Right forelimb (tissue), 1 donor: Measurements from ENCODE around the gene ATP11A.
"Not testable (repeated sequence)": the region's sequence is repeated elsewhere in the genome, so short reads cannot be mapped to it uniquely, and the experiment has no call there.

Source experiments
- DNase-seq: peaks from one replicate; pipeline ENCODE4 v3.0.0-alpha.2; 2018

ATP11A gene

DNA sequence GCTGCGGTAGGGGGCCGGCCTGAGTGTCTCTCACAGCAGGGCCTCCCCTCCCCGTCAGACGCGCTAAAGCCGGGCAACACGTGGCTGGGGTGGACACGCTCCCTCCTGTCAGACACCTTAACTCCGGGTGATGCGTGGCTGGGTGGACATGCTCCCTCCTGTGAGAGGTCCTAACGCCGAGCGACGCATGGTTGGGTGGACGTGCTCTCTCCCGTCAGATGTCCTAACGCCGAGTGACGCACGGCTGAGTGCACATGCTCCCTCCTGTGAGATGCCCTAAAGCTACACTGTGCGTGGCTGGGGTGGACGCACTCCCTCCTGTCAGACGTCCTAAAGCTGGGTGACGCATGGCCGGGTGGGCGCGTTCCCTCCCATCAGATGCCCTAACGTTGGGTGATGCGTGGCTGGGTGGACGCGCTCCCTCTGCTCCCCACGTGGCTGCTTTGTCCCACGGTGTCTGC is 153.1 kb downstream of the ATP11A start:
- DNase-seq, result no peak

DNA sequence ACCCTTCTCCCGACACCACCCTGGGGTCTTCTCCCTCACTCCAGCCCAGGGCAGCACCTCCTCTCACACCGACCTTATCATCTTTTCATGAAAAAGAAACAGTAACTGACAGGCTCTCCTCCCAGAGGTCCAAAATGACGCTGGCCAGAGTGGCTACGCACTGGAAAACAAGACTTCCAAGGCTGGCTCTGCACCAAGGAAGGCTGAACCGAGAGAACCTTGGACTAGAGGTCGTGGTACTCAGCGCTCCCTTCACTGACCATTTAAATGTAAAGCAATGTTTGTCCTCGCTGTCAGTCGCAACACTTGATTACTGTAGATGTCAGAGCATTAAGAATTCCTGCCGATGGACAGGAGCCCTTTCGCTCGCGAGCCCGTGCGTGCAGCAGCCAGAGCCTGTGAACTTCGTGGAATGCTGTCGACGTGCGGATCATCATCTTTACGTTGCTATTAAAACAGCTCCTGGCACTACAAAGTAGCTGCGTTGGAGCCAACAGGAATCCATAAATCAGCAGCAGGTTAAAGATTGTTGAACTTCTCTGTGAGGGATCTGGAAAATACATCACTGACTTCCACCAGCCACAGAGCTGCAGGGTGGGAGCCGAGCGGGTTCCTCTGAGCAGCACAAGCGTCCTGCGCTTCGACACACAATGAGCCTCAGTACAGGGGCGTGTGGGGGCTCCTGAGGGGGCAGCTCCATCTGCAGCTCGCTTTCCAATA is 153.7 kb downstream of the ATP11A start:
- peak; percentile 56 for DNase-seq

DNA sequence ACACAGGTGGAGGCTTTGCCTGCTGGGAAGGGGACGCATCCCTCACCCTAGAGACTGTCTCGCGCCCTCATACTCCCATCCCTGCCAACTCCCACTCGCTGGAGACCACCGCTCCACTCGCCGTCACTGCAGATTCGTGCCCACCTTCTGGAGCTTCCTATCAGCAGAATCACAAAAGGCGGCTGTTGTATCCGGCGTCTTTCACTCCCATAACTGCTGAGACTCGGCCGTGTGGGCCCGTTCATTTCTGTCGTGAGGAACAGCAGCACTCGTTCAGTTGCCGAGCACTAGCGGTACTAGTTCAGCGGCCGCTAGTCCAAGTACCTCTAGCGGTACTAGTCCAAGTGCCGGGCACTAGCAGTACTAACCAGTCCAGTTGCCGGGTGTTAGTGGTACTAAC is 154.6 kb downstream of the ATP11A start:
- no peak for DNase-seq

DNA sequence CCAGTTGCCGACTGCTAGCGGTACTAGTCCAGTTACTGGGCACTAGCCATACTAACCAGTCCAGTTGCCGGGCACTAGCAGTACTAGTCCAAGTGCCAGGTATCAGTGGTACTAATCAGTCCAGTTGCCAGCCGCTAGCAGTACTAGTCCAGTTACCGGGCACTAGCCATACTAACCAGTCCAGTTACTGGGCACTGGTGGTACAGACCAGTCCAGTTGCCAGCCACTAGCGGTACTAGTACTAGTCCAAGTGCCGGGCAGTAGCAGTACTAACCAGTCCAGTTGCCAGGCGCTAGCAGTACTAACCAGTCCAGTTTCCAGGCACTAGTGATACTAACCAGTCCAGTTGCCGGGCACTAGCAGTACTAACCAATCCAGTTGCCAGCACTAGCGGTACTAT is 155.0 kb downstream of the ATP11A start:
- no peak for DNase-seq

DNA sequence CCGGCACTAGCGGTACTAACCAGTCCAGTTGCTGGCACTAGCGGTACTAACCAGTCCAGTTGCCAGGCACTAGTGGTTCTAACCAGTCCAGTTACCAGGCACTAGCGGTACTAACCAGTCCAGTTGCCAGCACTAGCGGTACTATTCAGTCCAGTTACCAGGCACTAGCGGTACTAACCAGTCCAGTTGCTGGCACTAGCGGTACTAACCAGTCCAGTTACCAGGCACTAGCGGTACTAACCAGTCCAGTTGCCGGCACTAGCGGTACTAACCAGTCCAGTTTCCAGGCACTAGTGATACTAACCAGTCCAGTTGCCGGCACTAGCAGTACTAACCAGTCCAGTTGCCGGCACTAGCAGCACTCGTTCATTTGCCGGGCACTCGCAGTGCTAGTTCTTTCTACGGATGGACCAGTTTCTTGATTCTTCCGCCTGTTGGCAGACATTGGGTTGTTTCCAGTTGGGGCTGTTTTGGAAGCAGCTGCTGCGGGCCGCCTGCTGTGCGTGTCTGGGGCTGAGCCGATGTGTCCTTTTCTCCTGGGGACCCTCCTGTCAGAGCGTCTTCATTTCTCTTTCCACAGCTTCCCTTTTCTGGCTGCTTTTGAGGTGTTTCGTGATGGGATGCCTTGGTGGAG is 155.8 kb downstream of the ATP11A start:
- DNase-seq, result no peak

DNA sequence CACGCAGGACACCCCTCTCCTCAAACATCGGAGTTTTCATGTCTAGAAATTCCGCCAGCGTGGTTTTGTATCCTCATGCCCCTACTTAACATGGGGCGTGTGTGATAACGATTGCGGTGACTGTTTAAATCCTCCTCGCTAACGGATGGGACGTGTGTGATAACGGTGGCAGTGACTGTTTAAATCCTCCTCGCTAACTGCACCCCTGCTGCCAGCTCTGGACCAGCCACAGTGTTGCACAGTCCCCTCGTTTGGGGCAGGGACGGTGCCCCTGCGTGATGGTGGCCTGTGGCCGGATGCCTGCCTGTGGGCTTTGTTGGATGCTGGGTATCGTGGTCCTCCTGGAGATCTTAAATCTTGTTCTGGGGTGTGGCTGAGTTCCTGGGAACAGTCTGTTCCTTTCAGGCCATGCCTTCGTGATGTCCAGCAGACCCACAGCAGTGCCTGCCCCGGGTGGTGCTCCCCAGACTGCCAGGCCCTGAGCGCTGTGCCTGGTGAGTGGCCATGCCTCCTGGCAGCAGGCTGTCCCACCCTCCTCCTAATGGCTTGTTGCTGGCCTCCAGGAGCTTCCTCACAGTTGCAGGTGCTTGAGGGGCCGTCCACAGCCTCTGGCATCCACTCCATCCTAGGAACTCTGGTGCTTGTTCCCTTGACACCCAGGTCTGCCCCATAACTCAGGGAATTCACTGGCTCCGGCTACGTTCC is 156.7 kb downstream of the ATP11A start:
- no peak for DNase-seq

DNA sequence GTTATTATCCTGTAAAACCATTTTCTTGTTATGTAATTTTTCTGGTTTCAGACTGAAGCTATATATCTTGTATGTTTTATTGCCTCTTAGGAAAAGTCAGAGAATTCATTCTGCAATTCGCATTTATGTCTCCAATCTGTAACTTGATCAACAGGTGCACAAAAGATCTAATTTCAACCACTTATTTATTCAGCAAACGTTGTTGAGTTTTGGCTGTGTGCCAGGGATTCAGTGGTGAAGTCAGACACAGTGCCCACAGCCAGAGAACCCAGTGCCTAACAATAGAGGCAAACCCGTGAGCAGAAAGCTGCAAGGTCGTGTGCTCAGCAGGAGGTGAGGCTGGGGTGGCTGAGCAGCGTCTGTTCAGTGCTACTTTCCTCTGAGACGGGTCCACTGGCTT is 159.7 kb downstream of the ATP11A start:
- DNase-seq, result no peak

DNA sequence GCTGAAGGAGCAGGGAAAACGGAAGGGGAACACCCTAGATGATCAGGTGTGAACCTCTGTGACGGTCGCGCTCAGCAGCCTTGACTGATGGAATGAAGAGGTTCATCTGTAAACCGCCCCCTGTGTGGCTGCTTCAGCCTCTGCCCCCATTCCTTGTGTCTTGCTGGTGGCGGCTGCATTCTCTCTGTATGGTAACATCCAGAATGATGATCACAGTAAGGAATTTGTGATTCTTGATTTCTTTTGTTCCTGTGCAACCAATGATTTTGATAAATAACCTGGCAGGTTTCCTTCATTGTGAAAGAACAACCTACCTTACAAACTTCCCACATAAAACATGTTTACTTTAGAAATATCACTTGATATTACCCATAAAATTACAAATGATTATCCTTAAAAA is 160.4 kb downstream of the ATP11A start:
- DNase-seq, result no peak

DNA sequence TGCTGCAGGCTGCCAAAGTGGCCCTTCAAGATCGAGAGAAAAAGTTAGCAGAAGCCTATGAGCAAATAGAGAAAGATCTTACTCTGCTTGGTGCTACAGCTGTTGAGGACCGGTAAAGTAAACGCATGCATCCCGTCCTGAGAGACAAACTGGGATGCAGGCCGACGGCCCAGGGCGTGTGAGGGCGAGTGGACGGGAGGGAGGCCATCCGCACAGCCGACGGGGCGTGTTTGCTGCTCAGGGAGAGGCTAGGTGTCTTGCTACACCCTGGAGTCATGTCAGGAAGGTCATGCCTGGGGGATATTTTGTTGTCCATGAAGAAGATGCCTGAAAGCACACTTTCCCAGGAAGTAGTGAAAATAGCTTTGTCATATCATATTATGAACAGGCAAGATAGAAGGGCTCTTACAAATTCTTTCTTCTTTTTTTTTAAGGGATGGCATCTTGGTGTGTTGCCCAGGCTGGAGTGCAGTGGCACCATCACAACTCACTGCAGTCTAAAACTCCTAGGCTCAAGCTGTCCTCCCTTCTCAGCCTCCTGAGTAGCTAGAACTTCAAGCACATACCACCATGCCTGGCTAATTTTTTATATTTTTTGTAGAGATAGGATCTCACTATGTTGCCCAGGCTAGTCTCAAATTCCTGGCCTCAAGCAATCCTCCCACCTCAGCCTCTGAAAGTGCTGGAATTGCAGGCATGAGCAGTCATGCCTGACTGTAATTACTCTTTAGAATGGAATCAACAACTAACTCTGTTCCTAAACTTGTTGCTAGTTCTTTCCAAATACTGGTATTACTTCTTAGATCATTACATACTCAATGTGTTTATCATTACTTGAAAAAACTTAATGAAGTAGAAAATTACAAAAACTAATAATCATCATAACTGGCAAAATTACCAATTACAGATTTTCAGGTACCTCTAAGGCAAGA is 161.5 kb downstream of the ATP11A start:
- no peak for DNase-seq

DNA sequence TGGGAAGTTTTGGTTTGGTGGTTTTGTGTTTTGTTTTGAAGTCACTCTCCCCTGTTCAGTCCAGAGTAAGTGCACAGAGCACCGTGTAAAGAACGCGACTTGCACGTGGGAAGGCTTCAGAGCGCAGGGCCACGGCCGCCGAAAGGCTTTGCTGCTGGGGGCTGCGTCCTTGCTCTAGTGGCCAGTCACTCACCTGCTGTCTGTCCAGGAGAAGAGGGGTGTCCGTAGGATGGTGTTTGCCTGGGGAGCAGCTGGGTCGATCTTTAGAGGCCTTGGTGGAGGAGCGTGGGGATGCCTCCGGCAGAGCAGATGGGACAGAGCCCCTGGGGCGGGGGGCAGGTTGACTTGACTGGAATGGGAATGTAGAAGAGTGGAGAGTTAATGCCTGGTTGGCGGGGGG is 162.6 kb downstream of the ATP11A start:
- no peak for DNase-seq

DNA sequence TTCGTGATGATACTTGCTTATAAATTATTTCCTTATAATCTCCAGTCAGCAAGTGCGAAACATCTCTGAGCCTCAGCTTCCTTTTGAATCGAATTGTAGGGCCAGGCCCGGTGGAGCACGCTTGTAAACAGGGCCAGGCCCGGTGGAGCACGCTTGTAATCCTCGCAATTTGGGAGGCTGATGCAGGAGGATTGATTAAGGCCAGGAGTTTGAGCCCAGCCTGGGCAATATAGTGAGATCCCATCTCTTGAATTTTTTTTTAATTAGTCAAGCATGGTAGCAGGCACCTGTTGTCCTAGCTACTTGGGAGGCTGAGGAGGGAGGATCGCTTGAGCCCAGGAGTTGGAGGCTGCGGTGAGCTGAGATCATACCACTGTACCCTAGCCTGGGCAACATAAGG is 163.0 kb downstream of the ATP11A start:
- no peak for DNase-seq

DNA sequence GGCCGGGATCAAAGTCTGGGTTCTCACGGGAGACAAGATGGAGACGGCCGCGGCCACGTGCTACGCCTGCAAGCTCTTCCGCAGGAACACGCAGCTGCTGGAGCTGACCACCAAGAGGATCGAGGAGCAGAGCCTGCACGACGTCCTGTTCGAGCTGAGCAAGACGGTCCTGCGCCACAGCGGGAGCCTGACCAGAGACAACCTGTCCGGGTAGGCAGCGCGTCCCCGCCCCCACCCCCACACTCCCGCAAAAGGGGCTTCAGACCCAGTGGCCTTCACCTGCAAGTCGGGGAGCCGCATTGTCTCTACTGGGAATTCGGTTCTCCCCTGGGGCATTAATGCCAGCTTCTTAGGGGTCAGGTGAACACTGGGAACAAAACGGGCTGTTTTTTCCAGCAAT is 164.5 kb downstream of the ATP11A start:
- no peak for DNase-seq

DNA sequence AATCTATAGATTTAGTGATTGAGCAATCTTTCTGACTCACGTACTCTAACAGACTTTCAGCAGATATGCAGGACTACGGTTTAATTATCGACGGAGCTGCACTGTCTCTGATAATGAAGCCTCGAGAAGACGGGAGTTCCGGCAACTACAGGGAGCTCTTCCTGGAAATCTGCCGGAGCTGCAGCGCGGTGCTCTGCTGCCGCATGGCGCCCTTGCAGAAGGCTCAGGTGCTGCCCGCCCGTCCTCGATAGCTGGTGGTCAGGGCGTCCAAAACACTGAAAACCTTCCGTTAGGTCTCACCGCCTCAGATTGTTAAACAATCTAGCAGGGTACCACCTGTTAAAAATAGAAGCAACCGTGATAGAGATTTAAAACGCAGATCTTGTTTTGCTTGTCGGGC is 166.0 kb downstream of the ATP11A start:
- no peak for DNase-seq

DNA sequence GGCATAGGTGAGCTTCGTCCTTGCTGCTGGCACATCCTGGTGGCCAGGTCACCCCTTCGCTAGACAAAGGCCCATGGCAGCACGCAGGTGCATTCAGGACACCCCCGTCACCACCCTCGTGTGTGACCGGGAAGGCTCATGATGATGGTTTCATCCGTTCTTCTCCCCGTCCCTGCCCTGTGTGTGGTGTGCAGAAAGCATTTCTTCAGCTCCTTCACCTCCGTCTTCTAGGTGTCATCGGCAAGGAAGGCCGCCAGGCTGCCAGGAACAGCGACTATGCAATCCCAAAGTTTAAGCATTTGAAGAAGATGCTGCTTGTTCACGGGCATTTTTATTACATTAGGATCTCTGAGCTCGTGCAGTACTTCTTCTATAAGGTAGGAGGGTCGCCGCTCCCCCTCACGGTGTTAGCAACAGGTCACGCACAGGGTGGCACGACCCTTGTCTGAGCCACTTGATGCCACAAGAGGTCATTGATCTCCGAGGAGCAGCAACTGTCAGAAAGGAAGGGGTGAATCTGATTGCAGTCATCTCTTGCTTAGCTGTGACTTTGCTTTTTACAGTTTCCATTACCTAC is 168.2 kb downstream of the ATP11A start:
- DNase-seq, result no peak

DNA sequence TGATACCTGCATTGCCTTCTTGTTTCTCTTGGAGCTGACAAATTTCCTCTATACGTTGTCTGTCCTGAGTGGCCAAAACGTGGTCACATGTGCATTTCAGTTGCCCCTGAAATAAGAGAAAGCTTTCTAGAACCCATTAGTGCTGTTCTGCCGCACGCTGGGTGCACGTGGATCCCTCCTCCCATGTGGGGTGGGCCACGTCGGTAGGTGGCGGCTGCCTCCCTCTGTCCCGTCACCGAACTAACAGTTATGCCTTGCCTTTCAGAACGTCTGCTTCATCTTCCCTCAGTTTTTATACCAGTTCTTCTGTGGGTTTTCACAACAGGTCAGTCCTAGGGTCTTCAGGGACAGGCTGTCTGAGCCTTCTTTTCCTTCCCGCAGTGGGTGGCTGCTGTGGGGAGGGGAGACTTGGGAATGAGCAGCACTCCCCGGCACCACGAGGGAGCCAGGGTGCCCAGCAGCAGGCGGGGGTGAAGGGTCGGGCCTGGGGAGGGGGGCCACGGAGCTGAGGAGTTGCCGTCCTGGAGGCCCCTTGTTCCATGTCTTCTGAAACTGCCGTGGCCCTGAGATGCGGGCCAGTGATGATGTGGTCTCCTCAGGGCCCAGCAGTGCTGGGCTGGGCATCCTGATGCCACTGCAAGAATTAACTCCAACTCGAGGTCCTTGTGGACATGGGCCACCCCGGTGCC is 169.4 kb downstream of the ATP11A start:
- no peak for DNase-seq

DNA sequence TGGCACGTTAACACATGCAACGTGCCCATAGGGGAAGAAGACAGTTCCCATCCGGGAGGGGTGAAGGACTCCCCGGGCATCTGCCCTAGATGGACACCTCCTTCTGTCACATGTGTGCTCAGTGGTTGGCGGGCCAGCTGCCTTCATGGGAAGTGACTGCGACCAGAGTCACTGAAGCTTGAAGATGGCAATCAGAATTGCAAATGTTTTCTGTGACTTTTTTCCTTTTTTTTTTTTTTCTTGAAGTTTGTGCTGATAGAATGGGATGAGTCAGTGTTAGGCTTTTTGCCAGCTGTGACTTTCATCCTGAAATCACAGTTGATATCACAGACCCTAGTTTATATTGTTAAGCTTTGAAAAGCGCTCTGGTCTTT is 170.0 kb downstream of the ATP11A start:
- DNase-seq, result no peak

DNA sequence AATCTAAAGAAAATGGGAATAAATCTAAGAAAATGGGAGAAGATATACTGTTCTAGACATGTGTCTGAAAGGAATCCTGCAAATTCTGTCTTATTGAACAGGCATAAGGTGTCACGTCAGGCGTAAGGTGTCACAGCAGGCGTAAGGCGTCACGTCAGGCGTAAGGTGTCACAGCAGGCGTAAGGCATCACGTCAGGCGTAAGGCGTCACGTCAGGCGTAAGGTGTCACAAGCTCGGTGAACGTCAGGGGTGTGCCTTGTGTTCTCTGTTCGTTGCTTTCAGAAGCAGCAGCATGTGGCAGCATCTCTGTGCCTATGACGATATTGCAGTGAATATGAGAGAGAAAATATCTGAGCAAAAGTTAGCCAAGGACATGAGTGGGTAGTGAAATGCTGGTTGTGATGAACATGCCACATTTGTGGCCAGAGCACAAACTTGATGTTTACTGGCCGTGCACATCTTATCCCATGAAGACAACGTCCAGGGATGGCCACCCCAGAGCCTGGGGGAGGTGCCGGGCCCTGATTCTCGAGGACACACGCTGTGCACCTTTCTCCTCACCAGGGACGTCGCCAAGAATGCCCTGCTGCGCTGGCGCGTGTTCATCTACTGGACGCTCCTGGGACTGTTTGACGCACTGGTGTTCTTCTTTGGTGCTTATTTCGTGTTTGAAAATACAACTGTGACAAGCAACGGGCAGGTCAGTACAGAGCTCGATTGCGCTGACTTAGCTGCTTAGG is 172.2 kb downstream of the ATP11A start:
- no peak for DNase-seq

DNA sequence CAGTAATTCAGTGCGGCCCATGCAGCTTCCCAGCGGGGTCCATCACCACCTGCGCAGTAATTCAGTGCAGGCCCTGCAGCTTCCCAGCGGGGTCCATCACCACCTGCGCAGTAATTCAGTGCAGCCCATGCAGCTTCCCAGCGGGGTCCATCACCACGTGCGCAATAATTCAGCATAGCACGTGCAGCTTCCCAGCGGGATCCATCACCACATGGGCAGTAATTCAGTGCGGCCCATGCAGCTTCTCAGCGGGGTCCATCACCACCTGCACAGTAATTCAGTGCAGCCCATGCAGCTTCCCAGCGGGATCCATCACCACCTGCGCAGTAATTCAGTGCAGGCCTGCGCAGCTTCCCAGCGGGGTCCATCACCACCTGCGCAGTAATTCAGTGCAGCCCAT is 173.5 kb downstream of the ATP11A start:
- not testable (repeated sequence) for DNase-seq

DNA sequence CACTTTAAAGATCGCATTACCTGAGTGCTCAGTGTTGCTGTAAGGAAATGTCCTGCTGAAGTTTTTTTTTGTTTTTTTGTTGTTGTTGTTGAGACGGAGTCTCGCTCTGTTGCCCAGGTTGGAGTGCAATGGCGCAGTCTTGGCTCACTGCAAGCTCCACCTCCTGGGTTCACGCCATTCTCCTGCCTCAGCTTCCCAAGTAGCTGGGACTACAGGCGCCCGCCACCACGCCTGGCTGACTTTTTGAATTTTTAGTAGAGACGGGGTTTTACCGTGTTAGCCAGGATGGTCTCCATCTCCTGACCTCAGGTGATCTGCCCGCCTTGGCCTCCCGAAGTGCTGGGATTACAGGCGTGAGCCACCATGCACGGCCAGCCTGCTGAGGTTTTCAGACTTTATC is 175.6 kb downstream of the ATP11A start:
- not testable (repeated sequence) for DNase-seq

DNA sequence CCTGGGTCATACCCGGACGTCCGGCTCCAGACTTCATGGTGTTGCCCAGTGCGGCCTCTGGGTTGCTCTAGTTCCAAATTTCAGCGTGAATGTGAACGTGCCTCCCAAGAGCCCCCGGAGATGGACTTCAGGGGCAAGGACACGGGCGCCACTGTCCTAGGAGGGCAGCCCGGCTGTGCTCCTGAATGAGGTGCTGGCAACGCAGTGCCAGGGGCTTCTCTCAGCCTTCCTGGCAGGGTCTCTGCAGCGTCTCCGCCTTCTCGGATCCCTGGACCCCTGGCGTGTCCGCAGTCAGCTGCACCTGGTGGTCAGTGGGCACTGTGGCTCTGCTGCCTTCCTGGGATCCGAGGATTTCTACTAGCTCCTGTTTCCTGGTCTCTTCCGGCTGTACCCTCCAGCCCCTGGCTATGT is 177.5 kb downstream of the ATP11A start:
- no peak for DNase-seq

DNA sequence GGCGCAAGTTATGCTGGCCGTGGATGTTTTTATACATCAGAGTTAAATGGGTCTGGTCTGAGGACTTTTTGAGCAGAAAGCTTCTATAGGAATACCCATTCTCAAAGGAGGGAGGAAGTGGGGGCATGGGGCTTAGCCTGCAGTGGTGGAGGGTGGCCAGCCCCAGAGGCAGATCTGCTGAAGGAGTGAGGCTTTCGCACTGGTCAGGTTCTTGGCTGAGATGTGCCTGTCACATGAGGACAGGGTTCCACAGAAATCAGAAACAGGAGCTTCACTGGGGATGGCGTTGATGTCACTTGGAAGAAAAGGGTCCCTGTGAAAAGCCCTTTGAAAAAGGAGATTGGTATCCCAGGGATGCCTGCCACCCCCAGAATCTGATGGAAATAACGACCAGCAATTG is 178.5 kb downstream of the ATP11A start:
- no peak for DNase-seq
